ENCODE measurements around the gene CYRIA. TPM values are rescaled to one million over a fixed set of nuclear protein-coding genes. Genes with fewer than 3 reads are reported as not detected.

The CYRIA gene
- total RNA-seq, 2 donors from 2014 or later, result 4.4 to 5.3 TPM

- Histone ChIP-seq H3K27ac (peak overlapping the region in 1 of 4 donors; percentile 68), H3K4me3 (no peak overlapping the region), H3K36me3 (replicated peaks in 1 of 2; ENCODE audit: insufficient read depth in 1 of 2, low read depth in 2 of 2) (no peaks in the 10 kb centered on the region), H3K9me3 (no peaks in the 10 kb centered on the region), H3K4me1 (peaks cover 32% of the 10 kb centered on the region), H3K27me3 (no peaks in the 10 kb centered on the region)
- no peak for TF ChIP-seq CTCF (IDR thresholded peaks at IDR 0.05)
- no peak for TF ChIP-seq POLR2A (IDR thresholded peaks at IDR 0.05)
- ATAC-seq (no peak), DNase-seq (no peak)
- 79 to 86% methylated on average over 6 of the region's 6 CpGs for WGBS, 2 donors
- intact Hi-C loops (cut with DNase I), result no loop called here
Observed at GRCh38 chr2:16655445-16655837, 10.2 kb downstream of the CYRIA start.

- no peaks in the 10 kb centered on the region for H3K27me3 ChIP-seq
- WGBS, 2 donors, result 65 to 83% methylated on average over 4 of the region's 4 CpGs
- peaks cover 37% of the 10 kb centered on the region for H3K4me1 ChIP-seq
- ATAC-seq (no peak), DNase-seq (no peak)
- H3K4me3 ChIP-seq, result no peak overlapping the region
- no peaks in the 10 kb centered on the region for H3K36me3 ChIP-seq (replicated peaks in 1 of 2; ENCODE audit: insufficient read depth in 1 of 2, low read depth in 2 of 2)
- intact Hi-C loops (cut with DNase I), result no loop called here
- no peaks in the 10 kb centered on the region for H3K9me3 ChIP-seq
- TF ChIP-seq CTCF (IDR thresholded peaks at IDR 0.05) (no peak), POLR2A (IDR thresholded peaks at IDR 0.05) (no peak)
- H3K27ac ChIP-seq, result peak overlapping the region in 1 of 4 donors; percentile 3
Observed at GRCh38 chr2:16654833-16655444, 10.7 kb downstream of the CYRIA start.

- DNase-seq (peak in 1 of 4 donors; percentile 48), ATAC-seq (no peak)
- Histone ChIP-seq H3K4me1 (peaks cover 39% of the 10 kb centered on the region), H3K27ac (peak overlapping the region in 2 of 4 donors; percentile 33 to 48), H3K27me3 (no peaks in the 10 kb centered on the region), H3K9me3 (no peaks in the 10 kb centered on the region), H3K36me3 (replicated peaks in 1 of 2; ENCODE audit: insufficient read depth in 1 of 2, low read depth in 2 of 2) (no peaks in the 10 kb centered on the region), H3K4me3 (no peak overlapping the region)
- no peak for TF ChIP-seq CTCF (IDR thresholded peaks at IDR 0.05)
- peak in 1 of 3 donors; percentile 22 for TF ChIP-seq POLR2A (IDR thresholded peaks at IDR 0.05)
- 77 to 97% methylated on average over 4 of the region's 4 CpGs for WGBS, 2 donors
- intact Hi-C loops (cut with DNase I), result no loop called here
Observed at GRCh38 chr2:16653799-16654198, 11.8 kb downstream of the CYRIA start.

GRCh38 chr2:16653083-16653375, 12.6 kb downstream of the CYRIA start:
- Histone ChIP-seq H3K4me3 (no peak overlapping the region), H3K4me1 (peaks cover 39% of the 10 kb centered on the region), H3K9me3 (no peaks in the 10 kb centered on the region), H3K36me3 (replicated peaks in 1 of 2; ENCODE audit: insufficient read depth in 1 of 2, low read depth in 2 of 2) (no peaks in the 10 kb centered on the region), H3K27ac (peak overlapping the region in 2 of 4 donors; percentile 33 to 48), H3K27me3 (no peaks in the 10 kb centered on the region)
- intact Hi-C loops (cut with DNase I), result no loop called here
- 73 to 80% methylated on average over 2 of the region's 2 CpGs for WGBS, 2 donors
- ATAC-seq (peak; percentile 34), DNase-seq (peak in 1 of 4 donors; percentile 25)
- no peak for TF ChIP-seq POLR2A (IDR thresholded peaks at IDR 0.05)

GRCh38 chr2:16652296-16653082, 13.1 kb downstream of the CYRIA start:
- Histone ChIP-seq H3K27ac (peak overlapping the region in 2 of 4 donors; percentile 27 to 48), H3K4me3 (no peak overlapping the region), H3K9me3 (no peaks in the 10 kb centered on the region), H3K36me3 (replicated peaks in 1 of 2; ENCODE audit: insufficient read depth in 1 of 2, low read depth in 2 of 2) (no peaks in the 10 kb centered on the region), H3K4me1 (peaks cover 39% of the 10 kb centered on the region), H3K27me3 (no peaks in the 10 kb centered on the region)
- intact Hi-C loops (cut with DNase I), result no loop called here
- TF ChIP-seq CTCF (IDR thresholded peaks at IDR 0.05) (no peak), POLR2A (IDR thresholded peaks at IDR 0.05) (no peak)
- DNase-seq, result no peak
- 59 to 61% methylated on average over 8 of the region's 8 CpGs for WGBS, 2 donors
- ATAC-seq, result peak; percentile 10

Data from body of pancreas (tissue), 4 donors.